ENCODE data around the gene ATPAF2.

Gene ATPAF2

DNA sequence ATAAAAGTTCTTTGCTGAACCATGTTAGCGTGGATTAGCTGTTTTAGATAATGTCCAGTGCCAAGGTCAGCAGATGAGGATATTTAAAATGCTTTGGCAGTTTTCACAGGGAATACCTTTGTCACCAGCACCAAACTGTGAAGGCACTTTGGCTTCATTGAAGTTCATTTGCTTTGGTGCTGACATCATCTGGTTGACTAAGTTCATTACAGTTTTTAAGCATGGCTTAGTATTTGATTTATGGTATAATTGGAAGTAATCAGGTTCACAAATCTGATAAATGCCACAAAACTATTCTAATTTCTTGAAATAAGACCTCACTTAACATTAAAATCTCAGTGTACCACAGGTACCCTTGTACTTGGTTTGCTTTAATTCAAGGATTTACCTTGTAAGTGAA, 4.5 kb upstream of the ATPAF2 start:
- H3K4me3 Mint-ChIP-seq, result no peak overlapping the region
- H3K27ac Mint-ChIP-seq, result no peak overlapping the region
- no peak for TF ChIP-seq CTCF (IDR thresholded peaks at IDR 0.05)
- peaks cover 39% of the 10 kb centered on the region for H3K4me1 Mint-ChIP-seq
- no peak for DNase-seq
- peaks cover 6% of the 10 kb centered on the region for H3K27me3 Mint-ChIP-seq (ENCODE audit: low read depth, poor library complexity)
- H3K9me3 Mint-ChIP-seq, result no peaks in the 10 kb centered on the region
- peaks cover 27% of the 10 kb centered on the region for H3K36me3 Mint-ChIP-seq (ENCODE audit: low read depth)

DNA sequence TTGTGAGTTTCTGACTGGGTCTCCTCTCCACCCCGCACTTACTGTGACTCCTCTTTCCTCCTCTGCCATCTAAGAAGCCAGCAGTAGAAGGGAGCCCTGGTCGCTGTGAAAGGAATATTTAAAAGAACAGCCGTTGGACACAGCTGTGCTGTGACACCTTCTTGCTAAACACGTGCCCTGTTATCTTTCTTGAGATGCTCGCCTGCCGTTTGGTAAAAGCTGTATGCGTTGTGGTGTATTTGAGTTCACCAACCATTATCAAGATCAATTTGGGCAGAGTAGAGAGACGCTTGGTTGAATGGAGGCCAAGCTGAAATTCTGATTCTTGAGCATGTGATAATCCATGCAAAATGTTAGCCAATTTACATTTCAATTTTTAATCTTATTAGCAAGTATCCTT, 4.0 kb upstream of the ATPAF2 start:
- H3K4me3 Mint-ChIP-seq, result no peak overlapping the region
- peaks cover 6% of the 10 kb centered on the region for H3K27me3 Mint-ChIP-seq (ENCODE audit: low read depth, poor library complexity)
- H3K9me3 Mint-ChIP-seq, result no peaks in the 10 kb centered on the region
- no peak for TF ChIP-seq CTCF (IDR thresholded peaks at IDR 0.05)
- H3K36me3 Mint-ChIP-seq (ENCODE audit: low read depth), result peaks cover 27% of the 10 kb centered on the region
- peaks cover 44% of the 10 kb centered on the region for H3K4me1 Mint-ChIP-seq
- DNase-seq, result no peak
- no peak overlapping the region for H3K27ac Mint-ChIP-seq

DNA sequence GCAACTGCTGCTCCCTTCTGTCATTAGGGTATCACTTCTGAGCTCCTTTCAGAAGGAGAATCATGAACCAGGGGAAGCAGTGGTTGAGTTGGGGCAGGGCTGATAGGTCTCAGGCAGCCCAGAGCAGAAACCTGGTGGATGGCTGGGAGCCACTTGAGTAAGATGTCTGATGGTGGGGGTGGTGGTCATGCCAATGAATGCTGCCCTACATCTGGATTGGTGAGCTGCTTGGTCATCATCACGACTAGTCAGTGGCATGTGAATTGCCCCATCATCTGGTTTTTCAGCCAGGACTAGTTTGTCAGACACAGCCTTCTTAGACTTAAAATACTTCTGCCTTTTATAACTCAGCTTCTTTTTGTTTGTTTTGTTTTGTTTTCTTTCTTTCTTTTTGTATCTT, 2.8 kb upstream of the ATPAF2 start:
- H3K27me3 Mint-ChIP-seq (ENCODE audit: low read depth, poor library complexity), result peaks cover 6% of the 10 kb centered on the region
- no peak overlapping the region for H3K27ac Mint-ChIP-seq
- peaks cover 53% of the 10 kb centered on the region for H3K4me1 Mint-ChIP-seq
- H3K9me3 Mint-ChIP-seq, result no peaks in the 10 kb centered on the region
- H3K36me3 Mint-ChIP-seq (ENCODE audit: low read depth), result peaks cover 17% of the 10 kb centered on the region
- peak overlapping the region; percentile 99 for H3K4me3 Mint-ChIP-seq
- DNase-seq, result no peak
- TF ChIP-seq CTCF (IDR thresholded peaks at IDR 0.05), result no peak

GRCh38 chr17:18040261-18040858, 1.4 kb upstream of the ATPAF2 start:
- no peak for DNase-seq
- H3K4me3 Mint-ChIP-seq, result peak overlapping the region; percentile 99
- peaks cover 6% of the 10 kb centered on the region for H3K27me3 Mint-ChIP-seq (ENCODE audit: low read depth, poor library complexity)
- peaks cover 10% of the 10 kb centered on the region for H3K36me3 Mint-ChIP-seq (ENCODE audit: low read depth)
- H3K4me1 Mint-ChIP-seq, result peaks cover 53% of the 10 kb centered on the region
- peak overlapping the region; percentile 71 for H3K27ac Mint-ChIP-seq
- no peak for TF ChIP-seq CTCF (IDR thresholded peaks at IDR 0.05)
- no peaks in the 10 kb centered on the region for H3K9me3 Mint-ChIP-seq

DNA sequence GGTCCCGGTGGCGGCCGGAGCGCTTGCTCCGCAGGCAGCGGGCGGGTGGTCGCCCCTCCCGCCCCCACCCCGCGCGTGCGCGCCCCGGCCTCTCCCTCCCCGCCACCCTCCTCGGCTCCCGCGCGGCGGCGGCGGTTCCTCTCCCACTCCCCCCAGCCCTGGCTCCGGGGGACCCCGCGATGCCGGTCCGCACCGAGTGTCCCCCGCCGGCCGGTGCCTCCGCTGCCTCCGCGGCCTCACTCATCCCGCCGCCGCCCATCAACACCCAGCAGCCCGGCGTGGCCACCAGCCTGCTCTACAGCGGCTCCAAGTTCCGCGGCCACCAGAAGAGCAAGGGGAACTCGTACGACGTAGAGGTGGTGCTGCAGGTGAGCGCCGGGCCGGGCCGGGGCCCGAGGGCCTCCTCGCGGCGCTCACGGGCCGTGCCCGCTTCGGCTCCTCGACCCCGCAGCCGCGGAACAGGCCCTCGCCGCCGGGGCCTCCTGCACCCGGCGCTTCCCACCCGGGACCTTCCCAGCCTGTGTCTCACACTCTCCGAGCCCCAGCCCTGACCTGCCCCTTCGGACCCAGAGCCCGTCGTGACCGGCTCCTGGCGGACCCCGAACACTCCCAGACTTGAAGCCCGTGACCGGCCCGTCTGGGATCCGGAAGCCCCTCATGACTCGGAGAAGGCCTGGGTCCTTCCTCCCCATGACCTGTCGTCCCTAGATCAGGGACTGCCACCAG, 730 bp upstream of the ATPAF2 start:
- Mint-ChIP-seq H3K27me3 (ENCODE audit: low read depth, poor library complexity) (peaks cover 6% of the 10 kb centered on the region), H3K27ac (peak overlapping the region; percentile 97), H3K9me3 (no peaks in the 10 kb centered on the region), H3K4me1 (peaks cover 53% of the 10 kb centered on the region), H3K36me3 (ENCODE audit: low read depth) (peaks cover 4% of the 10 kb centered on the region), H3K4me3 (peak overlapping the region; percentile 99)
- TF ChIP-seq CTCF (IDR thresholded peaks at IDR 0.05), result no peak
- no peak for DNase-seq

Data from nephron progenitor cell (in vitro differentiated cells).